ENCODE results near the gene CHMP6. TPM values are rescaled to one million over a fixed set of nuclear protein-coding genes. Genes with fewer than 3 reads are reported as not detected.

Gene CHMP6
- total and polyA plus RNA-seq, 12 donors, result 17.5 to 30.6 (median 22.8) TPM

DNA sequence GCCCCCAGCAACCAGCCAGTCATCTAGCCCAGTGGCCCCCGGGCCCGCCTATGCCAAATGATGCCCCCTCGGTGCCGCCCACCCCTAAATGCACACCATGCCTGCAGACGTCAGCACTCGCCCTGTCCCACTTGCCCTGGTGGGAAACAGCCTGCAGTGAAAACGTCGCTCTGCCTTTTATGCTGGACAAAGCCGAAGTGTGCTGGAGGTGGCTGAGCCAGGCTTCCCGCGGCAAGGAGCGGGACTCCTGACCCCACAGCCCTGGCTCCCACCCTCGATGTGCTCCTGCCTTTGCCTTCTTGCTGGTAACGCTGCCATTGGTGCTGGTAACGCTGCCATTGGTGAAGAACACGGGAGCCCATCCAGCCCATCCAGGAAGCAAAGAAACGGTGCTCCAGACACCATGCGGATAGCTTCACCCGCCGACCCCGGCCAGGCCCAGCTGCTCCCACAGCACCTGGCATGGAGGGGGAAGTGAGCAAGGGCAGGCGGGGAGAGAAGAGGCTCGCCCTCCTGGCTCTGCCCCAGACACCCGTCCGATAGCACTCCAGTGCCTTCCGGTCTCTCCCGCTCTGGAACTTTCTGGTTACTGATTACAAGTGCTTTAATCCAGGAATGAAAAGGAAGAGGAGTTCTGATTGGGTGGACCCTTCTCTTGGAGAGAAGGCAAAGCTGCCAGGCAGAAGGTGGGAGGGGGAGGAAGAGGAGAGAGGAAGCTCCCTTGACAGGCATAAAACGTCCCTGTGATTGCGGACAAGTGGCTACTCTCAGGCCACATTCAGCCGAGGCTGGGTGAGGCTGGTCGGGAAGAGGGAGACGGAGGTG is 39.3 kb downstream of the CHMP6 start:
- Histone ChIP-seq H3K9me3 (no peaks in the 10 kb centered on the region), H3K36me3 (peaks cover 0 to 12% (median 0%) of the 10 kb centered on the region in 9 donors), H3K27me3 (peaks cover 0 to 35% (median 27%) of the 10 kb centered on the region in 7 donors), H3K4me3 (peak overlapping the region in 4 of 10 donors; percentile 1 to 17 (median 3)), H3K4me1 (peaks cover 8 to 47% (median 39%) of the 10 kb centered on the region in 9 donors), H3K27ac (peak overlapping the region in 8 of 10 donors; percentile 15 to 75 (median 62))
- intact Hi-C loops (cut with DNase I), result loop anchor here in 1 of 10 donors (2.0 kb wide), 1 partner anchor 70 kb away; no protein-coding TSS in a partner anchor
- DNase-seq (peak in 1 of 2 donors; percentile 60), ATAC-seq (peak; percentile 12 to 72 (median 54))
- 42 to 43% methylated on average over 32 of the region's 32 CpGs for WGBS, 2 donors
- TF ChIP-seq, protein P1, sequence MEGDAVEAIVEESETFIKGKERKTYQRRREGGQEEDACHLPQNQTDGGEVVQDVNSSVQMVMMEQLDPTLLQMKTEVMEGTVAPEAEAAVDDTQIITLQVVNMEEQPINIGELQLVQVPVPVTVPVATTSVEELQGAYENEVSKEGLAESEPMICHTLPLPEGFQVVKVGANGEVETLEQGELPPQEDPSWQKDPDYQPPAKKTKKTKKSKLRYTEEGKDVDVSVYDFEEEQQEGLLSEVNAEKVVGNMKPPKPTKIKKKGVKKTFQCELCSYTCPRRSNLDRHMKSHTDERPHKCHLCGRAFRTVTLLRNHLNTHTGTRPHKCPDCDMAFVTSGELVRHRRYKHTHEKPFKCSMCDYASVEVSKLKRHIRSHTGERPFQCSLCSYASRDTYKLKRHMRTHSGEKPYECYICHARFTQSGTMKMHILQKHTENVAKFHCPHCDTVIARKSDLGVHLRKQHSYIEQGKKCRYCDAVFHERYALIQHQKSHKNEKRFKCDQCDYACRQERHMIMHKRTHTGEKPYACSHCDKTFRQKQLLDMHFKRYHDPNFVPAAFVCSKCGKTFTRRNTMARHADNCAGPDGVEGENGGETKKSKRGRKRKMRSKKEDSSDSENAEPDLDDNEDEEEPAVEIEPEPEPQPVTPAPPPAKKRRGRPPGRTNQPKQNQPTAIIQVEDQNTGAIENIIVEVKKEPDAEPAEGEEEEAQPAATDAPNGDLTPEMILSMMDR (IDR thresholded peaks at IDR 0.05), result no peak

DNA sequence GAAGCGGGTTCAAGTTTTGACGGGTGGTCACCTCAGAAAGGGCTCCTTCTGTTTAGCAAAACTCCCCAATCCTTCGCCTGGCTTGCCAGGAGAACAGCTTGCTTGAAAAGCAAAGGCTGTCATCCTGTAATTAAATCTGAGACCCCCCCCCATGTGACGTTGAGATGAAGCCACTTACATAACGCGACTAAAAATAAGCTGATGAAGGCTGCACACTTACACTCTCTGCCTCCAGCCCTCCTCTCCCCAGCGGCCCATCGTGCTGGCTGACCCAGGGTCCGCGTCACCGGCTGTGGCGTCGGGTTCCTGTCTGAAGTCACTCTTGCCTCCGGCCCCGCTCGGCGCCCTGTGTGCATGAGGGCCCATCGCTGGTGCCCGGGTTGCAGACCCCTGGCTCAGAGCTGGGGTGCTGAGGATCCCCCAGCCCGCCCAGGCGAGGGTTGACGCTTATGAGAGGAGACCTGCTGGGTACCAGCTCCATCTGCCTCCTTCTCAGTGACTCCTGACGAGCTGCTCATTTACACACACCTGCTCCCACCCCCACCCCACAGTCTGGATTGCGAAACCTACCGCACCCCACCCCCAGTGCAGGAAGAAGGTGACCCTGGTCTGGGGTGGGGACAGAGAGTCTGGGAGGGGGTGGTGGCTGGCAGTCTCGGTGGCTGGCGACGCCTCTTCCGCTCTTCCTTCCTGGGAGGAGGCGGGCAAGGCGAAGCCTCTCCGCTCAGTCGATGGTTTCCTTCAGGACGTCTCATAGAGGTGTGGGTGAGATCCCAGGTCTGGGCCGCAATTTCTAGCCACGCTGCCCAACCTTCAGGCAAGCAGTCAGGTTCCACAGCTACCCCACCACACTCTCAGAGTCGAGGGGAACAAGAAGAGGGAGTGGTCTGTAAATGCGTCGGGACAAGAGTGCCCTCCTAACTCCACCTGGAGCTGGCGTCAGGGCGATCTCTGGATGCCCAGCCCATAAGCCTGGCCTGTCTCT is 40.2 kb downstream of the CHMP6 start:
- ATAC-seq (peak in 2 of 8 donors; percentile 16 to 25), DNase-seq (no peak)
- intact Hi-C loops (cut with DNase I), result loop anchor here in 1 of 10 donors (2.0 kb wide), 1 partner anchor 69 kb away; no protein-coding TSS in a partner anchor
- Histone ChIP-seq H3K36me3 (peaks cover 0 to 12% (median 0%) of the 10 kb centered on the region in 9 donors), H3K27ac (peak overlapping the region in 8 of 10 donors; percentile 15 to 75 (median 62)), H3K4me1 (peaks cover 8 to 50% (median 48%) of the 10 kb centered on the region in 9 donors), H3K9me3 (no peaks in the 10 kb centered on the region), H3K27me3 (peaks cover 0 to 33% (median 20%) of the 10 kb centered on the region in 7 donors), H3K4me3 (peak overlapping the region in 4 of 10 donors; percentile 1 to 17 (median 3))
- WGBS, 2 donors, result 66 to 70% methylated on average over 41 of the region's 41 CpGs
- TF ChIP-seq, protein P1 (IDR thresholded peaks at IDR 0.05), result no peak

DNA sequence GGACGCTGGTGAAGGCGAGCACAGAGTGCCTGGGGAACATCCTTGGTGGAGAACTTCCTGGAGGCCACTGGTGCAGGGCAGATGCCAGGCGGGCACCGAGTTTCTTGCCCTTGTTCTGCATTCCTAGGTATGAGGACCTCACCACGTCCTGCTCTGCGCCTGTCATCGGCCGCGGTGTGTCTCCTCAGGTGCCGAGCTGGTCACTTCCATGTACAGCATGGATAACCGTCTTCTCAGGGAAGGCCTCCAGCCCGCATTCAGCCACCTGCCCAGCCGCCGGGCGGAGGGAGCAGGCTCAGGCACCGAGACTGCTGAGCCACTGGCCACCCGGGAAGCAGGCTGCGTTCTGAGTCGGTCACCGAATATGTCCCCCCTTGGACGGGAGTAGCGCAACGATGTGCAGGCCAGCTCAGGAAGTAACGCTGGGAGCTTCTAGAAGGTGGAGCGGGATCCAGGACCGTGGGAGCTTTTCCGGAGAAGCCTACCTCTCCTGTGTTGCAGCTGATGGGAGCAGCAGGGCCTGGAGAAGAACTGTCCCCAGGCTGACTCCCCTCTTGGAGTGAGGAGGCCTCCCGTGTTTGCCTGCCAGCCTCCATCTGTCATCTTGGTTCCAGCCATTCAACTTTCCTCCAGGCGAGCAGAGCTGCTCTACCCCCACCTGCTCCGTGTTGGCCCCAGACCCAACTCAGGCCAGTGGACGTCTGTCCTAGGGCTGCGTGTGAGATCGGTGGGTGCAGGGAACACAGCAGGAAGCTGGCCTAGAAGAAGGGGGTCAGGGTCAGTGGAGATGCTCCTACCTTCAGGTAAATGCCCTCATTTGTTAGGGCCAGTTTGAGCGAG is 41.2 kb downstream of the CHMP6 start:
- peaks cover 0 to 28% (median 10%) of the 10 kb centered on the region in 7 donors for H3K27me3 ChIP-seq
- intact Hi-C loops (cut with DNase I), result no loop called here
- no peak for DNase-seq
- peaks cover 0 to 12% (median 0%) of the 10 kb centered on the region in 9 donors for H3K36me3 ChIP-seq
- H3K4me1 ChIP-seq, result peaks cover 15 to 59% (median 57%) of the 10 kb centered on the region in 9 donors
- WGBS, 2 donors, result 78 to 83% methylated on average over 34 of the region's 34 CpGs
- H3K4me3 ChIP-seq, result peak overlapping the region in 5 of 10 donors; percentile 61 to 76 (median 67)
- ATAC-seq, result no peak
- H3K27ac ChIP-seq, result peak overlapping the region in 3 of 10 donors; percentile 39 to 59 (median 48)
- no peaks in the 10 kb centered on the region for H3K9me3 ChIP-seq
- TF ChIP-seq, protein P1 (IDR thresholded peaks at IDR 0.05), result no peak
